Stomach (tissue), 9 donors: ENCODE data around the gene SYTL5. TPM values are rescaled to one million over a fixed set of nuclear protein-coding genes. Genes with fewer than 3 reads are reported as not detected.

Source experiments
- DNase-seq, 2 donors: peaks; one replicate each; pipeline versions ENCODE4 v3.0.0 to v3.0.0-alpha.2; 2013 to 2019
- H3K27ac ChIP-seq, 5 donors: fragments of 200-600 bp in 4 of 5; sonication (generic) in 4 of 5; one replicate each; pipeline ENCODE4 v1.5.1; 2013 to 2019; ENCODE audit warnings: mild to moderate bottlenecking in 1 of 5, moderate library complexity in 1 of 5
- H3K27me3 ChIP-seq, 3 donors: fragments of 200-600 bp; sonication (generic); one replicate each; pipeline ENCODE4 v1.5.1; 2017 to 2019; ENCODE audit warnings: mixed run types in 1 of 3
- H3K36me3 ChIP-seq, 4 donors: fragments of 200-600 bp; sonication (generic); 1 replicate in 3 of 4; 2 replicates in 1 of 4; pipeline ENCODE4 v1.5.1; 2016 to 2019
- H3K4me1 ChIP-seq, 4 donors: fragments of 200-600 bp; sonication (generic); one replicate each; pipeline ENCODE4 v1.5.1; 2016 to 2019
- H3K4me3 ChIP-seq, 4 donors: fragments of 200-600 bp; sonication (generic) in 3 of 4; one replicate each; pipeline ENCODE4 v1.5.1; 2016 to 2019; ENCODE audit warnings: mild to moderate bottlenecking in 1 of 4
- H3K9me3 ChIP-seq, 4 donors: fragments of 200-600 bp; sonication (generic); one replicate each; pipeline ENCODE4 v1.5.1; 2016 to 2019
- EP300 ChIP-seq: sonication (generic); formaldehyde crosslinking; IDR thresholded peaks from one replicate; pipeline ENCODE4 v1.6.1; 2017; ENCODE audit warnings: antibody characterized with exemption
- POLR2A ChIP-seq, 4 donors: fragments of 450-650 bp; IDR thresholded peaks; one replicate each; pipeline ENCODE4 v1.6.1; 2016; ENCODE audit warnings: antibody characterized with exemption in 4 of 4, control low read depth in 2 of 4, mild to moderate bottlenecking in 1 of 4, moderate library complexity in 1 of 4
- POLR2AphosphoS5 ChIP-seq, 3 donors: sonication (generic); formaldehyde crosslinking; IDR thresholded peaks; one replicate each; pipeline ENCODE4 v1.6.1; 2016; ENCODE audit warnings: antibody characterized with exemption in 3 of 3
- WGBS, 5 donors: extraction: QIAGEN DNeasy Blood & Tissue Kit in 3 of 5; methylation state at CpG; one replicate each; pipeline versions ENCODE4 v1.1.5 to v1.1.7; 2013 to 2018; 5-methylcytosine and 5-hydroxymethylcytosine counted together
- intact Hi-C: fragments of 100-400 bp; cut with DNase I; formaldehyde crosslinking; loops from one replicate; pipeline ENCODE4 v1.15.1; 2023; ENCODE audit warnings: low total_unique reads
- polyA plus RNA-seq, 3 donors: library from polyadenylated mRNA; stranded (reverse); fragments of 200-250 nt; gene quantifications; one replicate each; pipeline ENCODE4 v1.2.3, GENCODE V29; 2013
- total RNA-seq, 5 donors: library from RNA; depleted of rRNA; stranded (reverse); fragments of >200 nt; gene quantifications; one replicate each; pipeline versions ENCODE4 v1.1.0 to v1.2.3, GENCODE V29; 2014 to 2016
- TF ChIP-seq, protein P1 (sequence below), 7 experiments: fragments of 450-650 bp in 4 of 7; fragments of 200-600 bp in 3 of 7; sonication (generic) in 3 of 7; IDR thresholded peaks; one replicate each; pipeline ENCODE4 v1.5.1; 2016 to 2019; ENCODE audit warnings: antibody characterized with exemption in 7 of 7, control low read depth in 2 of 7, mild to moderate bottlenecking in 1 of 7
- donor health status: healthy with polysubstance abuse.
- donor health status: Bipolar disorder and iron deficiency.
- donor health status: healthy.

SYTL5 gene
- total and polyA plus RNA-seq, 8 donors = under 0.01 to 18.9 (median 4.9) TPM

DNA sequence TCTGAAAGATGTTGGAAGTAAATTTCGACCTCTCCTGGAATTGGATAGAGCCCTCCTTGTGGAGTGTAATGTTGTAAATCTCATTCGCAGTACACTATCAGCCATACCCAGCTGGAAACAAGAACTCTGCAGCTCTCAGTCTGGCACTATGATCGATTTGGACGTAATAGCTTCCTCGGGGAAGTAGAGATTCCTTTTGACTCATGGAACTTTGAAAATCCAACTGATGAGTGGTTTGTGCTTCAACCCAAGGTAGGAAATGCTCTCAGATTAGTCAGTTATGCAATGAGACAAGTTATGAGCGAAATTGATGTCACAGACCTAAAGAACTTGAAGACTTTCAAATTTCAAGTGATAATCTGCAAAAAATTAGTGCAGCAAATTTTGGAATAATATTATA is 103.9 kb downstream of the SYTL5 start:
- intact Hi-C loops = no loop called here
- no peaks in the 10 kb centered on the region for H3K36me3 ChIP-seq

DNA sequence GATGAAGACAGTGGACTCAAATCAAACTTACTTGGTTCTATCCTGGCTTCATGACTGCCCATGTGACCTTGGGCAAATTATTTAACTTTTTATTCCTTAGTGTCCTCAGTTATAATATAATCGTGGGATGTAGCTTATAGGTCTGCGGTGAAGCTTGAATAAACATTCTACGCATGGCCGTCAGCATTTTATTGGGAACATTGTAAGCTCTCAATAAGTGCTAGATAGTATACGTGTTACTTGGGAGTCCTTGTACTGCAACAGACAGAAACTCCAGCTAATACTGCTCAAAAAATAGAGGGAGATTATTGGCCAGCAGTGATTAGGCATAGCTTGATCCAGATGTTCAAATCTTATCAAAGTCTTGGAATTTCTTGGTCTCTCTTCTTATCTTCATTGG is 104.8 kb downstream of the SYTL5 start:
- Histone ChIP-seq H3K27ac (no peak overlapping the region), H3K36me3 (no peaks in the 10 kb centered on the region), H3K9me3 (peaks cover 0 to 4% (median 0%) of the 10 kb centered on the region in 4 donors), H3K4me1 (no peaks in the 10 kb centered on the region), H3K27me3 (no peaks in the 10 kb centered on the region), H3K4me3 (no peak overlapping the region)
- intact Hi-C loops = no loop called here
- TF ChIP-seq, protein P1, sequence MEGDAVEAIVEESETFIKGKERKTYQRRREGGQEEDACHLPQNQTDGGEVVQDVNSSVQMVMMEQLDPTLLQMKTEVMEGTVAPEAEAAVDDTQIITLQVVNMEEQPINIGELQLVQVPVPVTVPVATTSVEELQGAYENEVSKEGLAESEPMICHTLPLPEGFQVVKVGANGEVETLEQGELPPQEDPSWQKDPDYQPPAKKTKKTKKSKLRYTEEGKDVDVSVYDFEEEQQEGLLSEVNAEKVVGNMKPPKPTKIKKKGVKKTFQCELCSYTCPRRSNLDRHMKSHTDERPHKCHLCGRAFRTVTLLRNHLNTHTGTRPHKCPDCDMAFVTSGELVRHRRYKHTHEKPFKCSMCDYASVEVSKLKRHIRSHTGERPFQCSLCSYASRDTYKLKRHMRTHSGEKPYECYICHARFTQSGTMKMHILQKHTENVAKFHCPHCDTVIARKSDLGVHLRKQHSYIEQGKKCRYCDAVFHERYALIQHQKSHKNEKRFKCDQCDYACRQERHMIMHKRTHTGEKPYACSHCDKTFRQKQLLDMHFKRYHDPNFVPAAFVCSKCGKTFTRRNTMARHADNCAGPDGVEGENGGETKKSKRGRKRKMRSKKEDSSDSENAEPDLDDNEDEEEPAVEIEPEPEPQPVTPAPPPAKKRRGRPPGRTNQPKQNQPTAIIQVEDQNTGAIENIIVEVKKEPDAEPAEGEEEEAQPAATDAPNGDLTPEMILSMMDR (IDR thresholded peaks at IDR 0.05) = no peak
- TF ChIP-seq EP300 (no peak), POLR2AphosphoS5 (IDR thresholded peaks at IDR 0.05) (no peak), POLR2A (IDR thresholded peaks at IDR 0.05) (no peak)
- 87 to 98% (median 96%) methylated on average over 5 of the region's 5 CpGs for WGBS, 5 donors
- no peak for DNase-seq

More for the DNA sequence above, 103.9 kb downstream of the SYTL5 start:
- TF ChIP-seq EP300 (no peak), POLR2AphosphoS5 (IDR thresholded peaks at IDR 0.05) (no peak), POLR2A (IDR thresholded peaks at IDR 0.05) (no peak)
- TF ChIP-seq, protein P1 (IDR thresholded peaks at IDR 0.05) = no peak
- Histone ChIP-seq H3K27me3 (no peaks in the 10 kb centered on the region), H3K4me3 (no peak overlapping the region), H3K9me3 (peaks cover 0 to 4% (median 0%) of the 10 kb centered on the region in 4 donors), H3K27ac (no peak overlapping the region), H3K4me1 (no peaks in the 10 kb centered on the region)
- 66 to 82% (median 72%) methylated on average over 6 of the region's 6 CpGs for WGBS, 5 donors
- no peak for DNase-seq

DNA sequence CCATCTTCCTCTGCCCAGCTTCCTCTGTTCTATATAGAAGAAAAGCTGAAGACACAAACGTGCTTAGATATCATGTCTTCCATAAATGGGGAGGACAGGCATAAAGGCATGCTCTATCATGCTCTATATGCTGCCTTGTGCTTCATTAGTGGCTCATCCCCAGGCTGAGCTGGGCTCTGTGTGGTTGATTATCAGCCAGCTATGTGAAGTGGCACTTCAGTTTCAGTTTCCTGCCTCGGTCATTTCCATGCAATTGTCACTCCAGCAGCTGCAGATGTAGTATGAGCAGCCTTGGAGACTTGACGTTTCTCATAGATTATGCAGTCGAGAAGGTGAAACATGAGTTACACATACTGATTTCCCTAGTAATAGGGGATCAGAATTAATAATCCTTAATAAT is 106.2 kb downstream of the SYTL5 start:
- Histone ChIP-seq H3K4me3 (no peak overlapping the region), H3K36me3 (no peaks in the 10 kb centered on the region), H3K4me1 (no peaks in the 10 kb centered on the region), H3K27me3 (no peaks in the 10 kb centered on the region), H3K27ac (no peak overlapping the region), H3K9me3 (peaks cover 0 to 4% (median 0%) of the 10 kb centered on the region in 4 donors)
- 65 to 86% (median 71%) methylated on average over 4 of the region's 4 CpGs for WGBS, 5 donors
- intact Hi-C loops = no loop called here
- DNase-seq = no peak
- TF ChIP-seq EP300 (no peak), POLR2AphosphoS5 (IDR thresholded peaks at IDR 0.05) (no peak), POLR2A (IDR thresholded peaks at IDR 0.05) (no peak)
- TF ChIP-seq, protein P1 (IDR thresholded peaks at IDR 0.05) = no peak

DNA sequence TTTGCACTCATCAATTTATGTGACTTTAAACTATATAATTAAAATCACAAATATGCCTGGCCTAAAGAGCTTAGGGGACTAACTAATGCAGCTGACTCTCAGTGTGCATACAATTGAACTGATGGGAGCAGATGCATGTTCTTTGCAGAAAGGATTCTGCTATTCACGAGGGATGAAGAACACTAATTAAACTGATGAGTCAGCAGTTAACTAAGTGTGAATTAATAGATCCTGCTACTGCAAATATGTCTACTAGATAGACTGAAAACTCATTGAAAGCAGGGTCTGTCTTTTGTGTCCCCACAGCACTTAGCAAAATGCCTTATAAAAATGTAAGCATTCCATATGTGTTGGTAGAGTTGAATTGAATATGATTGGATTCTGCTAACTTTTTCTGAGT is 110.4 kb downstream of the SYTL5 start:
- no peaks in the 10 kb centered on the region for H3K36me3 ChIP-seq
- 59 to 84% (median 67%) methylated on average over 1 of the region's 1 CpG for WGBS, 5 donors
- H3K9me3 ChIP-seq = peaks cover 0 to 4% (median 0%) of the 10 kb centered on the region in 4 donors
- TF ChIP-seq, protein P1 (IDR thresholded peaks at IDR 0.05) = no peak
- TF ChIP-seq EP300 (no peak), POLR2AphosphoS5 (IDR thresholded peaks at IDR 0.05) (no peak), POLR2A (IDR thresholded peaks at IDR 0.05) (no peak)
- intact Hi-C loops = no loop called here
- H3K27ac ChIP-seq = no peak overlapping the region
- no peak for DNase-seq
- no peaks in the 10 kb centered on the region for H3K27me3 ChIP-seq
- H3K4me1 ChIP-seq = no peaks in the 10 kb centered on the region
- H3K4me3 ChIP-seq = no peak overlapping the region
